GM23338 (cell line): ENCODE results near the gene MAP3K4.

Source experiments
- ETS1 ChIP-seq: IDR thresholded peaks from 2 replicates; pipeline ENCODE4 v1.6.1; 2016; ENCODE audit warnings: antibody characterized with exemption
- EZH2 ChIP-seq: fragments of 200-600 bp; sonication (generic); IDR thresholded peaks from one replicate; pipeline ENCODE4 v1.8.0; 2017; ENCODE audit warnings: antibody characterized with exemption, mild to moderate bottlenecking, low read depth; ENCODE audit not compliant: unreplicated experiment
- EZH2phosphoT487 ChIP-seq: fragments of 200-600 bp; sonication (generic); IDR thresholded peaks from one replicate; pipeline ENCODE4 v1.8.1; 2018; ENCODE audit warnings: antibody characterized with exemption; ENCODE audit not compliant: unreplicated experiment
- JUNB ChIP-seq: IDR thresholded peaks from one replicate; pipeline ENCODE4 v1.6.1; 2016; ENCODE audit warnings: antibody characterized with exemption; ENCODE audit not compliant: unreplicated experiment
- POLR2AphosphoS5 ChIP-seq: IDR thresholded peaks from 2 replicates; pipeline ENCODE4 v1.6.1; 2016; ENCODE audit warnings: antibody characterized with exemption, low read depth
- REST ChIP-seq: IDR thresholded peaks from one replicate; pipeline ENCODE4 v1.6.1; 2018; ENCODE audit warnings: antibody characterized with exemption; ENCODE audit not compliant: unreplicated experiment
- TF ChIP-seq, protein P1 (sequence below), 2 experiments: fragments of 200-600 bp in 1 of 2; sonication (generic) in 1 of 2; conservative IDR thresholded peaks; 2 replicates each; pipeline versions ENCODE4 v1.5.1 to v1.6.1; 2016 to 2017; ENCODE audit warnings: antibody characterized with exemption in 2 of 2, low read depth in 2 of 2, mild to moderate bottlenecking in 2 of 2, moderate library complexity in 1 of 2

DNA sequence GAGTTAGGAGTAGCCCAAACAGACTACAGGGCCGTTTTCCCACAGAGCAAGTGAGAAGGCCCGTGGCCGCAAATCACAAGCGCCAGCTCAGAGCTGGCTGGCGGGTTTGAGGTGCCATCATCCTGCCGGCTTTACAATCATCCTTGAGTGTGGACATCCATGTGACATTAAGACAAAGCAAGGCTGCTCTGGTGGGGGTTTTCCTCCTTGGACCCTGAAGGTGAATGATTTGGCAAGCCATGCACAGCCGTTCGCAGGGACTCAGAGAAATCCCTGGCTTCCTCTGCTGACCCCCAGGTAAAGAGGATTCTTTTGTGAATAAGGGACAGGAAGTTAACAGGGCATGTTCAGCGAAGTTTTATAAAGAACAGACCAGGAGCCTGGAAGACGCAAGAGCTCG is 145.1 kb downstream of the MAP3K4 start:
- TF ChIP-seq EZH2 (no peak), EZH2phosphoT487 (no peak), JUNB (no peak), POLR2AphosphoS5 (no peak), REST (no peak), ETS1 (no peak)
- TF ChIP-seq, protein P1, sequence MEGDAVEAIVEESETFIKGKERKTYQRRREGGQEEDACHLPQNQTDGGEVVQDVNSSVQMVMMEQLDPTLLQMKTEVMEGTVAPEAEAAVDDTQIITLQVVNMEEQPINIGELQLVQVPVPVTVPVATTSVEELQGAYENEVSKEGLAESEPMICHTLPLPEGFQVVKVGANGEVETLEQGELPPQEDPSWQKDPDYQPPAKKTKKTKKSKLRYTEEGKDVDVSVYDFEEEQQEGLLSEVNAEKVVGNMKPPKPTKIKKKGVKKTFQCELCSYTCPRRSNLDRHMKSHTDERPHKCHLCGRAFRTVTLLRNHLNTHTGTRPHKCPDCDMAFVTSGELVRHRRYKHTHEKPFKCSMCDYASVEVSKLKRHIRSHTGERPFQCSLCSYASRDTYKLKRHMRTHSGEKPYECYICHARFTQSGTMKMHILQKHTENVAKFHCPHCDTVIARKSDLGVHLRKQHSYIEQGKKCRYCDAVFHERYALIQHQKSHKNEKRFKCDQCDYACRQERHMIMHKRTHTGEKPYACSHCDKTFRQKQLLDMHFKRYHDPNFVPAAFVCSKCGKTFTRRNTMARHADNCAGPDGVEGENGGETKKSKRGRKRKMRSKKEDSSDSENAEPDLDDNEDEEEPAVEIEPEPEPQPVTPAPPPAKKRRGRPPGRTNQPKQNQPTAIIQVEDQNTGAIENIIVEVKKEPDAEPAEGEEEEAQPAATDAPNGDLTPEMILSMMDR (conservative IDR thresholded peaks at IDR 0.05; ENCODE audit: low read depth in 2 of 2) = no peak
